Ishikawa (cell line): ENCODE data around the gene ANGPTL5.

ENCODE experiments used
- FOXM1 ChIP-seq: IDR thresholded peaks from 2 replicates; pipeline ENCODE4 v1.6.1; 2012; ENCODE audit warnings: low read depth, borderline replicate concordance
- NFIC ChIP-seq: IDR thresholded peaks from 2 replicates; pipeline ENCODE4 v1.6.1; 2012
- YY1 ChIP-seq: IDR thresholded peaks from 2 replicates; pipeline ENCODE4 v1.6.1; 2012; ENCODE audit warnings: low read depth

DNA sequence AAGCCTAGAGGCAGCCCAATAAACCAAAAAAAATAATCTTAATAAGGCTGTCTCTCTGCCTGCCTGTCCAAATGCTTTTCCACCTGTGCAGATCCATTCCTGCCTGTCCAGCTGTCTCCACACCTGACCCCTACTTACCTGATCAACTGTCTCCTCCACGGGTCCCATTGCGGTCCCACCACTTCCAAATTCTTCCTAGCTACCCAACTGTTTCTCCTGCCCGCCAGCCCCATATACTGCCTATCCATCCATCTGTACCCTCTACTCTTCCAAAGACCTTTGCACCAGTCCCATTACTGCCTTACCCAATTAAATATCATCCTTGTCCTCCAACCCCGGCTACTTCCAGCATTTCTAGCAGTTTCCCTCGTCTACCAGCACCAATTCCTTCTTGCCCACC, 39.4 kb upstream of the ANGPTL5 start:
- TF ChIP-seq YY1: no peak
- TF ChIP-seq FOXM1: no peak
- no peak for TF ChIP-seq NFIC
